NT2/D1 (cell line): ENCODE measurements around the gene NSF.

Experiments used
- DNase-seq: peaks from one replicate; pipeline ENCODE4 v3.0.0-alpha.2; 2011; ENCODE audit warnings: low read depth, low spot score
- H3K27me3 ChIP-seq: 2 replicates; pipeline ENCODE4 v1.6.0; 2011; ENCODE audit warnings: mild to moderate bottlenecking; ENCODE audit not compliant: insufficient read length, insufficient read depth
- H3K36me3 ChIP-seq: 2 replicates; pipeline ENCODE4 v1.6.1; 2011; ENCODE audit warnings: mild to moderate bottlenecking, low read length, mixed read lengths; ENCODE audit not compliant: insufficient read depth, insufficient read length
- H3K4me1 ChIP-seq: 2 replicates; pipeline ENCODE4 v1.5.1; 2011; ENCODE audit not compliant: insufficient read depth, insufficient read length
- H3K4me3 ChIP-seq: 2 replicates; pipeline ENCODE4 v1.5.1; 2011; ENCODE audit warnings: low read depth; ENCODE audit not compliant: insufficient read length
- H3K9ac ChIP-seq: 2 replicates; pipeline ENCODE4 v1.6.0; 2011; ENCODE audit warnings: low read depth; ENCODE audit not compliant: insufficient read length
- H3K9me3 ChIP-seq: 2 replicates; pipeline ENCODE4 v1.5.1; 2011; ENCODE audit warnings: mild to moderate bottlenecking, low read length; ENCODE audit not compliant: insufficient read depth
- SUZ12 ChIP-seq: IDR thresholded peaks from 2 replicates; pipeline ENCODE4 v1.6.1; 2011; ENCODE audit not compliant: insufficient read length, insufficient read depth; ENCODE audit errors: extremely low read depth
- YY1 ChIP-seq: IDR thresholded peaks from 2 replicates; pipeline ENCODE4 v1.6.1; 2011; ENCODE audit not compliant: insufficient read length, insufficient read depth
- ZNF274 ChIP-seq: IDR thresholded peaks from 2 replicates; pipeline ENCODE4 v1.6.1; 2011; ENCODE audit warnings: mild to moderate bottlenecking, low read depth, low read length

Gene NSF

DNA sequence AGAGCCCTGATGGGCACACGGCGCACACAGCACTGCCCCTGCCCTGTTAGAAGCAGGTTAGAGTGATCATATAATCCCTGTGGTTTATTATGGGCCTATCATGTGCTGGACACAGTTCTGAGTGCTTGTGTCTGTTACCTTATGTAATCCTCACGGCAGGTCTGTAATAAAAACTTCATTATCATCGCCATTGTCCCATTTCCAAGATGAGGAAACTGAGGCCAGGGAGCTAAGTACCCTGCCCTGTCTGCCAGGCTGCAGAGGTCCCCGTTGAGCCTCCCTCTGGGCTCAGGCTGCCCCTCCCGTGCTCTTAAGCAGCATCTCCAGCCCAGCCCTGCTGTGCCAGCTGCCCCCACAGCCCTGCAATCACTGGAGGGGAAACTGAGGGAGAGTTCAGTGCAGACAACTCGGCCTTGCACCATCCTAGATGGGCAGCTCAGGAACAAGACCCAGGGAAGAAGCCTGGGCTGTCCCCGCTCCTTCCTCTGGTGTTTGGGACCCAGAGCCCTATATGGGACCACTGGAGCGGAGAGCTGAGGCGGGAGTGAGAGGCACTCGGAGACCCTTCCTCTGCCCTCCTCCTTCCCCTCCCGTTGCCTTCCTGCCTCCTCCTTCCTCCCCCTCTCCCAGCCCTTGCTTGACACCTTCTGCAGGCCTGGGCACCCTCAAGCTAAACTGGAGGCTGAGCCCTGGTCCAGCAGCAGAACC, 186.0 kb downstream of the NSF start:
- TF ChIP-seq YY1 (no peak), ZNF274 (no peak), SUZ12 (no peak)
- Histone ChIP-seq H3K9me3 (peaks cover 8% of the 10 kb centered on the region; the same call in 1 of the 2 replicates), H3K4me1 (peaks cover 32% of the 10 kb centered on the region), H3K9ac (no peak overlapping the region), H3K36me3 (peaks cover 5% of the 10 kb centered on the region), H3K4me3 (no peak overlapping the region), H3K27me3 (peaks cover 79% of the 10 kb centered on the region)
- DNase-seq: no peak

DNA sequence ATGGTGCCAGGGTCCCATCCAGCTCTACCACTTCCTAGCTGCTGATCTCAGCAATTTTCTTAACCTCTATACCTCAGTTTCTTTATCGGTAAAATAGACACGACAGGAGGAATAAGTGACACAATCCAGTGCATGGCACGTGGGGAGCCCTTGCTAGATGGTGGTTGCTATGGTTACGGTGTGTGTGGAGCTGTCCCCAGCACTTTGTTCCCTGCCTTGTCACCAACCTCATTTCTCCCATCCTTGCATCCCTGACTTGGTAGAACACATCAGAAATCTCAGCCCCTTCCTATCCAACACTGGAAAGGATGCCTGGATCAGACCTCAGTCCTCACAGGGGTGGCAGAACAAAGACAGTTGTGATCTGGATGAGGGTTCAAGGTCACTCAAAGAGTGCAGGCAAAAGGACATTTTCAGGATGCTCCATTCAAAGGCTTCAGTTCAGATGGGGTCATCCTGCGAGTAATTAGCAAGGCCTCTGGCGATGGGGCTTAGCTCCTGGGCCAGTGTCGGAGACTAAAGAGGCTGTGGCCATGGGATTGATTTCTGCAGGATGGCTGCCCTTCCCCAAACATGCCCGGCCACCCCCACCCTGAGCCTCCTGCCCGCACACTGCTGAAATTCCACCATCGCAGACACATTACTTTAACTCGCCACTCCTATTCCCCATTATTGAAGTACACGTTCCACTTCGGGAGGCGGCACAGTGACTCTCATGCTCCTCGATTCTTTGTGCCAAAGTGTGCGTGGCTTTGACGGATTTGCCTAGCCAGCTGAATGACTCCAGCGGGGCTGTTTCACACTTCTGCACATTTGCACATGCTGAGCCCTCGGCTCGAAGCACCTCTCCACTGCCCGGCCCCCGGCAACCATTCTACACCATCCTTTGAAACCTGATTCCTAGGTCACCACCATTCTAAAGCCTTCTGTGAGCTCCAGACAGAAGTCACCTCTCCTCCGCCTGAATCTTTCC, 187.8 kb downstream of the NSF start:
- Histone ChIP-seq H3K36me3 (peaks cover 5% of the 10 kb centered on the region), H3K4me1 (peaks cover 27% of the 10 kb centered on the region), H3K4me3 (no peak overlapping the region), H3K9ac (no peak overlapping the region), H3K27me3 (peaks cover 90% of the 10 kb centered on the region), H3K9me3 (peaks cover 8% of the 10 kb centered on the region; the same call in 1 of the 2 replicates)
- TF ChIP-seq SUZ12 (no peak), YY1 (no peak), ZNF274 (no peak)
- no peak for DNase-seq

DNA sequence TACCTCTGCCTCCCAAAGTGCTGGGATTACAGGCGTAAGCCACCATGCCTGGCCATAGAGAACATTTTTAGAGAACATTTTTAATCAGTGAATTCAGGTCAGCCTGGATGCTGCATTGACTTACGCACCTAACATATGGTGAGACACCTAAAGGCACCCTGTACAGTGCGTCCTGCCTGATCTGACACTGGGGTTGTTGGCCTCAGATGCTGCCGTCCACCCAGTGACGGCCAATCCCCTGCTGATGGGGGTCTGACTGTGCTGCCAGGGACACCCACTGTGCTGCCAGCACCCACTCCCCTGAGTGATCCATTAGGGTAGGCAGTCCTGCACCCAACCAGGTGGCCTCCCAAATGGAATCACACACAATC, 189.5 kb downstream of the NSF start:
- no peak for DNase-seq
- H3K27me3 ChIP-seq: peaks cover 89% of the 10 kb centered on the region
- TF ChIP-seq ZNF274 (no peak), YY1 (no peak), SUZ12 (no peak)
- no peak overlapping the region for H3K9ac ChIP-seq
- peaks cover 8% of the 10 kb centered on the region; the same call in 1 of the 2 replicates for H3K9me3 ChIP-seq
- no peak overlapping the region for H3K4me3 ChIP-seq
- H3K4me1 ChIP-seq: peaks cover 19% of the 10 kb centered on the region
- peaks cover 5% of the 10 kb centered on the region for H3K36me3 ChIP-seq

DNA sequence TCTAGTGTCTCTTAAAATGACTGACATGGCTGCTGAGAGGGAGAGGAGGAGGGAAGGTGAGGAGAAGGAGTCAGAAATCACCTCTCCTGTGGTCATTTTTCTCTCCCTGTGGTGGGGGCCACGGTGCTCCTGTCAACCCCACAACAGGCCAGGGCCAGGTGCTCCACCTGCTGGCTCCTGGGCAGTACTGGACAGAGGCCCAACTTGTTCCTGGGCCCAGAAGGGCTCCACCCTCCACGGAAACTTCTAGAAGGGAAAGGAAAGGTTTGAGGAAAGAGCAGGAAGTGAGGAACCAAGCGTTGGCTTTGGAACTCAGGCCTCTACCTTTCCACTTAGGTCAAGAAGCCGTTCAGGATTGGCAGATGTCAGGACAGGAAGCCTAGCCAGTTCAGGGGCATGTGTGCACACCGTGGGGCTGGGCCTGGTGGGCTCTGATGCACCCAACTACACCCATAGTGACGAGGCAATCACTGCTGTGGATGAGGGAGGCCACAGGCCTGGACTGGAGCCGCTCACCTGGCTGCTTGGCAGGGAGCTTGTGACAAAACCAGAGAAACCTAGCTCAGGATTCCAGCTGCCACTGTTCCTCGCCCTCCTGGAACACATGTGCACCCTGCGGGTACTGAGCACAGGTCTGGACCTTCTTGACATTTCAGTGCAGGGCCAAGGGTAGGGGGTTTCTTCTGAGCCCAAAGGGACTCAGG, 191.9 kb downstream of the NSF start:
- peaks cover 23% of the 10 kb centered on the region for H3K4me1 ChIP-seq
- TF ChIP-seq YY1: no peak
- H3K9me3 ChIP-seq: no peaks in the 10 kb centered on the region
- no peak overlapping the region for H3K9ac ChIP-seq
- no peak overlapping the region for H3K4me3 ChIP-seq
- no peak for DNase-seq
- H3K36me3 ChIP-seq: no peaks in the 10 kb centered on the region
- H3K27me3 ChIP-seq: peaks cover 80% of the 10 kb centered on the region

DNA sequence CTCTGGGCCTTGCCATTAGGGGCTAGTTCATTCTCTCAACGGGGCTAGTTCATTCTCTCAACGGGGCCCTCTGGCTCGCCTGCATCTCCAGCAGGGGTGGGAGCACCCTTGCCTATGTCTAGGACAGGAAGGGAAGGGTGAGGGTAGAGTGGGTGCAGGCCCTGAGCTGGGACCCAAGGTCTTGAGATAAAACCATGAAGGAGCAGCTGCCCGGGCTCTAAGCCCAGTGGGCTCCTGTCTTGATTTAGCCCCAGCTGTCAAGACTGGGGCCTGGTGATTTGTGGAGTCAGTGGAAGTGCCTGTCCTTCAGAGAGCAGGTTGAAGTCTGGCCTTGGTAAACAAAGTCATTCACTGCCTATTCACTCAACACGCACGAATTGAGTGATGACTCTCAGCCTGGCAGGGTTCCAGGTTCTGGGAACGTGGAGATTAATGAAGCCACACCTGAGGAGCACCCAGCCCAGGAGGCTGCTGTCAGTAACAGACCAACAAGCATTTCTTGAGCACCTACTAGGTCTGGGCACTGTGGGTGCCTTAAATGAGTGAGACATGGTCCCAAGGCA, 192.6 kb downstream of the NSF start:
- Histone ChIP-seq H3K4me3 (no peak overlapping the region), H3K9ac (no peak overlapping the region), H3K4me1 (peaks cover 22% of the 10 kb centered on the region), H3K27me3 (peaks cover 78% of the 10 kb centered on the region), H3K36me3 (no peaks in the 10 kb centered on the region), H3K9me3 (no peaks in the 10 kb centered on the region)
- no peak for TF ChIP-seq SUZ12
- TF ChIP-seq YY1: no peak
- TF ChIP-seq ZNF274: no peak
- DNase-seq: no peak

DNA sequence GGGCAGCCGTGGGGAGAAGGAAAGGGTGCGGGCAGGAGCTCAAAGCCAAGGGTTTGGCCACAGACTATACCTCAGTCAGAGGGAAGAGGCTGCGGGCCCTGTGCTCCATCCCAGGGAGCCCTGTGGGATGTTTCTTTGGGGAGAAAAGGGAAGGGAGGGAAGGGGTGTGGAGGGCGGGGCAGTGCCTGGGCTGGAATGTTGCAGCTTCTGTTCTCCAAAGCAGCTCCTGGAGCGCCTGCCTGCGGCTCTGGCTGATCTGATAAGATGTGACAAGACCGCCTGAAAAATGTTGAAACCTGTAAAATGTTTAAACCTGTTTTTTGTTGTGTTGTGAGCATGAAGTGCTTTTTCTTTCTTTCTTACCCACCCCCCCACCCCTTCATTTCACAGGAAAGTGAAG, 195.2 kb downstream of the NSF start:
- Histone ChIP-seq H3K36me3 (no peaks in the 10 kb centered on the region), H3K27me3 (peaks cover 77% of the 10 kb centered on the region), H3K9ac (peak overlapping the region; percentile 36), H3K4me3 (no peak overlapping the region), H3K4me1 (peaks cover 21% of the 10 kb centered on the region), H3K9me3 (peaks cover 8% of the 10 kb centered on the region; the same call in 1 of the 2 replicates)
- TF ChIP-seq YY1 (no peak), SUZ12 (no peak), ZNF274 (no peak)
- DNase-seq: peak; percentile 43
